Spinal cord (tissue), 10 donors: ENCODE measurements around the gene KCNH8. TPM values are rescaled to one million over a fixed set of nuclear protein-coding genes. Genes with fewer than 3 reads are reported as not detected.
A peak's percentile ranks its signal among the peaks of the same experiment; 100 is the strongest.

Source experiments
- DNase-seq, 6 donors: peaks; one replicate each; pipeline versions ENCODE4 v3.0.0 to v3.0.0-alpha.2; 2013 to 2015; ENCODE audit warnings: low spot score in 6 of 6, low read depth in 4 of 6
- H3K27ac ChIP-seq: one replicate; pipeline ENCODE4 v1.5.1; 2013; ENCODE audit warnings: low read depth, low read length, control low read depth
- H3K27me3 ChIP-seq: one replicate; pipeline ENCODE4 v1.6.1; 2013; ENCODE audit warnings: low read length; ENCODE audit not compliant: control insufficient read depth, insufficient read depth
- H3K36me3 ChIP-seq: one replicate; pipeline ENCODE4 v1.6.1; 2013; ENCODE audit warnings: low read length; ENCODE audit not compliant: control insufficient read depth, insufficient read depth
- H3K4me1 ChIP-seq: one replicate; pipeline ENCODE4 v1.6.1; 2013; ENCODE audit warnings: low read length; ENCODE audit not compliant: control insufficient read depth, insufficient read depth
- H3K4me3 ChIP-seq: one replicate; pipeline ENCODE4 v1.5.1; 2013; ENCODE audit warnings: low read depth, low read length, control low read depth
- H3K9me3 ChIP-seq: one replicate; pipeline ENCODE4 v1.6.1; 2013; ENCODE audit warnings: low read length; ENCODE audit not compliant: control insufficient read depth, insufficient read depth
- WGBS: methylation state at CpG from one replicate; pipeline ENCODE4 v1.1.5; 2013; ENCODE audit warnings: missing lambda C conversion rate; ENCODE audit not compliant: insufficient coverage; 5-methylcytosine and 5-hydroxymethylcytosine counted together
- polyA plus RNA-seq, 2 donors: library from polyadenylated mRNA; unstranded; fragments of 120-200 nt; gene quantifications; one replicate each; pipeline ENCODE4 v1.2.1, GENCODE V29; 2013; ENCODE audit not compliant: insufficient read length in 2 of 2
- total RNA-seq, 2 donors: library from RNA; depleted of rRNA in 1 of 2; stranded (reverse); fragments of 120-200 nt in 1 of 2; fragments of >200 nt in 1 of 2; gene quantifications; one replicate each; pipeline versions ENCODE4 v1.2.3 to v1.2.4, GENCODE V29; 2013 to 2014
- donor health status: healthy.

Gene KCNH8
- total and polyA plus RNA-seq, 4 donors: 4.1 to 10.6 (median 7.8) TPM

DNA sequence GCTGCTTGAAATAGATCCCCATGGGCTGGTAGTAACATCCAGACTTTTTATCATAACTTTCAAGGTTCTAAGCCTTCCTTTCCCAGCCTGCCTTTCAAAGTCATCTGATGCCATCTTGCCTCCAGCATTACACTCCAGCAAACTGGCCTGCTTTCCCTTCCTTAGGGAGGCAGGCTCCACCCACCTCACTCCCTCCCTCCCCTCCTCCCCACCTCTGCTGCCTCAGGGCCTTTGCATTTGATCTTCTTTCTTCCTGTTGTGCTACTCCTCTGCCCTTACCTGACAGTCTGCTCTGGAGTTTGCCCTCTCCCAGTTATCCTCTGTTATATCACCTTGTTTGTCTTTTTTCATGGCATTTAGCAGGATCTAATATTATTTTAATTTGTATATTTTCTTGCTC lies 319.5 kb downstream of the KCNH8 start:
- Histone ChIP-seq H3K36me3 (no peaks in the 10 kb centered on the region), H3K27ac (no peak overlapping the region), H3K27me3 (no peaks in the 10 kb centered on the region), H3K4me1 (no peaks in the 10 kb centered on the region), H3K9me3 (no peaks in the 10 kb centered on the region), H3K4me3 (no peak overlapping the region)
- DNase-seq: no peak

DNA sequence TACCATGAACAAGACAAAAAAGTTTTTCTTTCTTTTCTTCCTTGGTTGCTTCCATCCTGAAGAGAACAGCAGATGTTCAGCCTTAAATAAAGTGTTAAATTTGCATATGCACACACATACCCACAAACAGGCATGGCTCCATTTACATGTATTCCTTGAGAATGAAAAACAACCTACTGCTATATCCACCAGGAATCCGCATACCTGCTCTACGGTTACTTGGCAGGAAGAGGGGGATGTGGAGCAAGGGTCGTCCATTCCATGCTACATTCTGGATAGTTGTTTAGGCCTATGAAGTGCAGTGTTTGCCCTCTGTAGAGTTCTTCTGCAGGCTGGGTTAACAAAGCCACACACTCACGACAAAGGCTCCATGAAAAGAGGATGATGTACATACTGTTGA lies 322.8 kb downstream of the KCNH8 start:
- Histone ChIP-seq H3K36me3 (no peaks in the 10 kb centered on the region), H3K4me1 (no peaks in the 10 kb centered on the region), H3K9me3 (no peaks in the 10 kb centered on the region), H3K4me3 (no peak overlapping the region), H3K27me3 (no peaks in the 10 kb centered on the region), H3K27ac (no peak overlapping the region)
- 80% methylated on average over 1 of the region's 4 CpGs for WGBS
- peak in 1 of 6 donors; percentile 11 for DNase-seq

DNA sequence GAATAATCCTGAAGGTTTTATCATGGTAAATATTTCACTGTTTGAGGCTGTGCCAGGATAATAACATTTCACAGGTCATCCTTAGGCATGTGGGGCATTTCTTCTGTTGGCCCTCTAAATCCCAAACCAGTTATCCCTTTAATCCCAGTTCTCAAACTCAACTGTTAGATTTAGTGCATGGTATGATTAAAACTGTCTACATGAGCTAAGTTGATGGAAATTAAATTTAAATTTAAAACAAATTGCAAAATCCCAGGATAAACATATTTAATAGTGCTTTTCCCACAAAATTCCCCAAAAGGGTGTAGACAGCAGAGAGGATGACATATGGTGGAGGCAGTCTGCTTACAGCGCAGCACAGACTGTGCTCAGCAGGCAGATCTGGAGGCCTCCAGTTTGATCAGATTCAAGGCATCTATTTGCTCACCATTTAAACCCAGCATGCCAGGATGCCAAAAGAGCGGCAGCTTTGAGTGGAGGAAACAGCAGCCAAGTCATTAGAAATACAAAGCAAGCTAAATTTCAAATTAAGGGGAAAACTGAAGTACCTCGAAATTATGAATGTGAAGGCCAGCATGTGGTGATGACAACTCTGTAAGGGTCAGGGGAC lies 325.8 kb downstream of the KCNH8 start:
- Histone ChIP-seq H3K36me3 (no peaks in the 10 kb centered on the region), H3K4me3 (no peak overlapping the region), H3K4me1 (no peaks in the 10 kb centered on the region), H3K27ac (no peak overlapping the region), H3K9me3 (no peaks in the 10 kb centered on the region), H3K27me3 (no peaks in the 10 kb centered on the region)
- WGBS: no CpG with 5 or more reads among the region's 3 CpGs
- DNase-seq: peak in 3 of 6 donors; percentile 29 to 94 (median 87)

DNA sequence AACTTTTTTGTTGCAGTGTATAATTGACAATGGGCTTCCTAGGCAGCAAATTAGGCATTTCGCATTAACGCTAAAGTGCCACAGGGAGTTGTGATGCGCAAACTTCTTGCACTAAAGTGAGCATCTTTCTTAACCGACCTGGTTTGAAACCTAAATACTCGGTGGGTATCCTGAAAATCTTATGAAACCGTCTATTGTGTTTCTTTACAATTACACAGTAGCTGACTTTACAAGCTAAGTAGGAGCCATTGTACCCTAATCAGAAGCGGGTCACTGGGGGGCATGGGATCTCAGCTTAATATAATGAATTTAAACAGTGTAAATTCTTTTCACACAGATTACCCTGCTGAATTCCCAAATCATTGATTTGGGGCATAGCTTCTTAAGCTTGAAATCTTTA lies 328.0 kb downstream of the KCNH8 start:
- no peak overlapping the region for H3K4me3 ChIP-seq
- H3K36me3 ChIP-seq: no peaks in the 10 kb centered on the region
- DNase-seq: peak in 2 of 6 donors; percentile 8 to 73
- no peaks in the 10 kb centered on the region for H3K27me3 ChIP-seq
- no peaks in the 10 kb centered on the region for H3K4me1 ChIP-seq
- 48% methylated on average over 4 of the region's 7 CpGs for WGBS
- no peak overlapping the region for H3K27ac ChIP-seq
- no peaks in the 10 kb centered on the region for H3K9me3 ChIP-seq

DNA sequence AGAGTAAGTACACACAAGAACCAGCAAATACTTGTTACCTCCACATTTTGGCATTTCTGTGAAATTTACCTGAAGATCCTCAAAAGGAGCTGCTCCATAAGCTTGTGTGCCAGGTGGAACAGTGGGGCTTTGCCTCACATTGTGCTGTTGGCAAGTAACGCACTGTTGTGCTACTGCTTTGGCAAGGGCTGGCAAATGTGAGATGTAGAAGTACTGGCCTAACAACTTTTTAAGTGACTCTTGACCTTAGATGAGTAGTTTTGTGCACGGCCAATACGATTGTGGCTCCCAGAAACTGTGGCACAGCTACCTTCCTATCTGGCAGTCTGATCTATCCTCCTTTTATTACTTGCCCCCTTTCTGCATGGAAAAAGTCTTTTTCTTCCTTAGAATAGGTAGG lies 337.0 kb downstream of the KCNH8 start:
- Histone ChIP-seq H3K27ac (no peak overlapping the region), H3K4me3 (no peak overlapping the region), H3K27me3 (no peaks in the 10 kb centered on the region), H3K36me3 (no peaks in the 10 kb centered on the region), H3K9me3 (no peaks in the 10 kb centered on the region), H3K4me1 (no peaks in the 10 kb centered on the region)
- no peak for DNase-seq
- 90% methylated on average over 2 of the region's 3 CpGs for WGBS

DNA sequence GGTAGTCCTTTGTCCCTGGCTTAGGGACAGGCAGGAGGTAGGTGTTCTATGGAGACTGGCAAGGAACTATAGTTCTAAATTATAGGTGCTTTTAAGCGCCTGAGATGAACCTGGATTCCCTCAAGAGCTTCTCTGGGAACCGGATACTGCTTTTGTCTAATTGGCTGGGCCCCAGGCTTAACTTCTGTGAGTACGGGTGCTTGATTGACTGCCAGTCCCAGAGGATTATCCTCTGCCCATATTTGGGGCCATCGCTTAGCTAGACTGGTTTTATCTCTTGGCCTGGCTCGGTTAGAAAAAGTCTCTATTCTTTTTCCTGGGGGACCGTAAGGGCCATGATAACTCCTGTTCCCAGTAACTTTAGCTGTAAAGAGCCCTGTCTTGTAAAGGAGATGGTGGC lies 339.1 kb downstream of the KCNH8 start:
- H3K36me3 ChIP-seq: no peaks in the 10 kb centered on the region
- no peaks in the 10 kb centered on the region for H3K9me3 ChIP-seq
- H3K27me3 ChIP-seq: no peaks in the 10 kb centered on the region
- no peak for DNase-seq
- WGBS: 98% methylated on average over 5 of the region's 6 CpGs
- H3K27ac ChIP-seq: no peak overlapping the region
- H3K4me1 ChIP-seq: no peaks in the 10 kb centered on the region
- H3K4me3 ChIP-seq: no peak overlapping the region

DNA sequence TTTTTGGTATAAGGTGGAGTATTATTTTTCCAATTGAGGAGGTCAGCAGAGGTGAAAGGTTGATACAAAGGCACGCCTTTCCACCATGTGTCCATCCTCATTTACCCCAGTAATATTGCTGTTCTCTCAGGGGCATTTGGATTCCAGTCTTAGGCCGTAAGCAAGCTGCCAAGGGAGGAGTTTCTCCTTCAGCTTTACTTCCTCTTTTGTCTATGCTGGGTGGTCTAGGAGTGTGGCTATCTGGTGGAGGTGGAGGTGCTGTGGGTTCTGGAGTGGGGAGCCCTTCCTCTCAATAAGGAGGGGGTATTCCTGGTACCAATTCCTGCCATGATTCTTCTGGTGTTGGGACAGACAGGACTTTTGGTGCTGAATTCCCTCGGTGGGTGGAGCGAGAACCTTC lies 340.6 kb downstream of the KCNH8 start:
- no peak overlapping the region for H3K27ac ChIP-seq
- H3K4me3 ChIP-seq: no peak overlapping the region
- no CpG with 5 or more reads among the region's 4 CpGs for WGBS
- H3K36me3 ChIP-seq: no peaks in the 10 kb centered on the region
- no peaks in the 10 kb centered on the region for H3K9me3 ChIP-seq
- no peak for DNase-seq
- no peaks in the 10 kb centered on the region for H3K4me1 ChIP-seq
- H3K27me3 ChIP-seq: no peaks in the 10 kb centered on the region

DNA sequence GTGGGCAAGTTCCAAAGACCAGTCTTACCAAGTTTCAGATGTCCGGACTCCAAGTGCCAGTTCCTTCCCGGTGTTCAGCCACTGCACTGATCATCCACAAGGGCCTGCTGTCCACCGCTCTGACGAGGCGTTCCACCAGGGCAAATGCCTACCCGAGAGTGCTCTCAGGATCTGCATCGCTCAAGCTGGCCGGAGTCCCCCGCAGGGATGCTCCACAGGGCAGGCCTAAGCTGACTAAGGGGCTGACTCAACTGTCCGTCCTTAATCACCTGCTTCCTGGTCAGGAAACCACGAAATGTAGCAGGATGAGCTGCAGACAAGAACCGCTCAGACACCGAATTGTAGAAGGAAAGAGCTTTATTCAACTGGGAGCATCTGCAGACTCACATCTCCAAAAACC lies 341.6 kb downstream of the KCNH8 start:
- Histone ChIP-seq H3K4me3 (no peak overlapping the region), H3K36me3 (no peaks in the 10 kb centered on the region), H3K4me1 (no peaks in the 10 kb centered on the region), H3K27ac (no peak overlapping the region), H3K27me3 (no peaks in the 10 kb centered on the region), H3K9me3 (no peaks in the 10 kb centered on the region)
- no peak for DNase-seq
- WGBS: 98% methylated on average over 12 of the region's 13 CpGs

DNA sequence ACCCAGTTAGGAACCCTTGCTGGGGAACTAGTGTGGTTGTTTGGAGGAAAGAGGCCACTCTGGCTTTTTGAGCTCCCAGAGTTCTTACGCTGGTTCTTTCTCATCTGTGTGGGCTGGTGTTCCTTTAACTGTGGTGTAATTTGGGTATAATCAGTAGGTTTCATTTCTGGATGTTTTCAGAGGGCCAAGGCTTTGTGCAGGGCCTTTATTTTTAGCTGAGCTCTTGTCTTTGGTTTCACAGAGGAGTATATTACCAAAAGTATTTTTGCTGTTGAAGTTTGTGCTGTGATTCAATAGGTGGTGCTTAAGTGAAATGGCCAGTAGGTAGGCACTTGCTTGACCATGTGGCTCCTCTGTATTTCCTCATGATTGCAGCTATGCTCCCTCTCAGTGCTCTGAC lies 357.9 kb downstream of the KCNH8 start:
- H3K27ac ChIP-seq: no peak overlapping the region
- no peaks in the 10 kb centered on the region for H3K9me3 ChIP-seq
- no peaks in the 10 kb centered on the region for H3K4me1 ChIP-seq
- H3K27me3 ChIP-seq: no peaks in the 10 kb centered on the region
- H3K36me3 ChIP-seq: no peaks in the 10 kb centered on the region
- no peak overlapping the region for H3K4me3 ChIP-seq
- DNase-seq: no peak
- WGBS: 91% methylated on average over 1 of the region's 1 CpG

DNA sequence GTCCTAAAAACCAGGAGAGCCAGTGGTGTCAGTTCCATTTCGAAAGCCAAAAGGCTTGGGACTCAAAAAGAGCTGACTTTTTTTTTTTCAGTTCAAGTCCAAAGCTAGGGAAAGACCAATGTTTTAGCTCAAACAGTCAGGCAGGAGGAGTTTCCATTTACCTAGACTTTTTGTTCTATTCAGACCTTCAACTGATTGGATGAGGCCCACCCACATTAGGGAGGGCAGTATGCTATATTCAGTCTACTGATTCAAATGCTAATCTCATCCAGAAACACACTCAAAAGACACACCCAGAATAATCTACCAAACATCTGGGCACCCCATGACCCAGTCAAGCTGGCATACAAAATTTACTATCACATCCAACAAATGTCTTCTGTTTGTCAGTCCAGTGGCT lies 374.0 kb downstream of the KCNH8 start:
- no peak for DNase-seq
- Histone ChIP-seq H3K9me3 (no peaks in the 10 kb centered on the region), H3K4me1 (no peaks in the 10 kb centered on the region), H3K27me3 (no peaks in the 10 kb centered on the region), H3K4me3 (no peak overlapping the region), H3K27ac (no peak overlapping the region), H3K36me3 (no peaks in the 10 kb centered on the region)
- WGBS: 100% methylated on average over 1 of the region's 1 CpG
